HUES64 (cell line): Measurements from ENCODE around the gene IL18.

Source experiments
- H3K27ac ChIP-seq: 2 replicates; pipeline ENCODE4 v1.7.0; 2013; ENCODE audit warnings: low read depth, low read length, inconsistent platforms
- H3K27me3 ChIP-seq: 2 replicates; pipeline ENCODE4 v1.6.1; 2013; ENCODE audit warnings: mild to moderate bottlenecking, low read length; ENCODE audit not compliant: insufficient read depth
- H3K36me3 ChIP-seq: 2 replicates; pipeline ENCODE4 v1.6.1; 2013; ENCODE audit warnings: mild to moderate bottlenecking, low read length; ENCODE audit not compliant: insufficient read depth
- H3K4me1 ChIP-seq: 2 replicates; pipeline ENCODE4 v1.6.1; 2013; ENCODE audit warnings: mild to moderate bottlenecking, low read length, moderate library complexity; ENCODE audit not compliant: insufficient read depth
- H3K4me3 ChIP-seq: 2 replicates; pipeline ENCODE4 v1.5.1; 2013; ENCODE audit warnings: mild to moderate bottlenecking, low read length, moderate library complexity
- H3K9ac ChIP-seq: 2 replicates; pipeline ENCODE4 v1.6.1; 2013; ENCODE audit warnings: mild to moderate bottlenecking, low read depth, low read length
- H3K9me3 ChIP-seq: 2 replicates; pipeline ENCODE4 v1.6.1; 2013; ENCODE audit warnings: low read depth, low read length; ENCODE audit not compliant: insufficient read depth
- WGBS: fragments of 150-250, 120-280 bp; methylation state at CpG from one replicate; pipeline ENCODE4 v1.1.7; 2013; ENCODE audit warnings: missing lambda C conversion rate; 5-methylcytosine and 5-hydroxymethylcytosine counted together

Gene IL18

GRCh38 chr11:112156153-112156955 lies 7.5 kb downstream of the IL18 start:
- H3K4me1 ChIP-seq, result no peaks in the 10 kb centered on the region
- no peaks in the 10 kb centered on the region for H3K27me3 ChIP-seq
- WGBS, result 97% methylated on average over 4 of the region's 5 CpGs
- no peaks in the 10 kb centered on the region for H3K9me3 ChIP-seq
- H3K9ac ChIP-seq, result no peak overlapping the region
- no peak overlapping the region for H3K4me3 ChIP-seq
- no peak overlapping the region for H3K27ac ChIP-seq
- no peaks in the 10 kb centered on the region for H3K36me3 ChIP-seq

GRCh38 chr11:112150517-112150916 lies 13.4 kb downstream of the IL18 start:
- no peaks in the 10 kb centered on the region for H3K4me1 ChIP-seq
- no peaks in the 10 kb centered on the region for H3K27me3 ChIP-seq
- H3K4me3 ChIP-seq, result no peak overlapping the region
- 88% methylated on average over 5 of the region's 5 CpGs for WGBS
- H3K9me3 ChIP-seq, result no peaks in the 10 kb centered on the region
- H3K36me3 ChIP-seq, result no peaks in the 10 kb centered on the region
- H3K9ac ChIP-seq, result no peak overlapping the region
- H3K27ac ChIP-seq, result no peak overlapping the region

GRCh38 chr11:112143597-112143996 lies 20.3 kb downstream of the IL18 start:
- WGBS, result 96% methylated on average over 3 of the region's 3 CpGs
- no peaks in the 10 kb centered on the region for H3K4me1 ChIP-seq
- H3K36me3 ChIP-seq, result no peaks in the 10 kb centered on the region
- no peak overlapping the region for H3K27ac ChIP-seq
- H3K4me3 ChIP-seq, result no peak overlapping the region
- H3K9ac ChIP-seq, result no peak overlapping the region
- H3K9me3 ChIP-seq, result no peaks in the 10 kb centered on the region; the same call in 1 of the 2 replicates
- H3K27me3 ChIP-seq, result no peaks in the 10 kb centered on the region

GRCh38 chr11:112134473-112134872 lies 29.4 kb downstream of the IL18 start:
- no peaks in the 10 kb centered on the region for H3K4me1 ChIP-seq
- no peaks in the 10 kb centered on the region for H3K9me3 ChIP-seq
- H3K27me3 ChIP-seq, result no peaks in the 10 kb centered on the region
- no peaks in the 10 kb centered on the region for H3K36me3 ChIP-seq
- no peak overlapping the region for H3K9ac ChIP-seq
- WGBS, result 94% methylated on average over 2 of the region's 4 CpGs
- no peak overlapping the region for H3K4me3 ChIP-seq
- no peak overlapping the region for H3K27ac ChIP-seq

- no peaks in the 10 kb centered on the region for H3K4me1 ChIP-seq
- no peak overlapping the region for H3K9ac ChIP-seq
- H3K36me3 ChIP-seq, result no peaks in the 10 kb centered on the region
- H3K27me3 ChIP-seq, result no peaks in the 10 kb centered on the region
- 75% methylated on average over 2 of the region's 2 CpGs for WGBS
- H3K9me3 ChIP-seq, result no peaks in the 10 kb centered on the region
- H3K27ac ChIP-seq, result no peak overlapping the region
- no peak overlapping the region for H3K4me3 ChIP-seq
Observed at GRCh38 chr11:112132737-112133136, 31.2 kb downstream of the IL18 start.

- Histone ChIP-seq H3K9me3 (no peaks in the 10 kb centered on the region), H3K9ac (no peak overlapping the region), H3K36me3 (no peaks in the 10 kb centered on the region), H3K27me3 (no peaks in the 10 kb centered on the region), H3K4me3 (no peak overlapping the region), H3K4me1 (no peaks in the 10 kb centered on the region), H3K27ac (no peak overlapping the region)
- 90% methylated on average over 5 of the region's 5 CpGs for WGBS
Observed at GRCh38 chr11:112129656-112130055, 34.2 kb downstream of the IL18 start.

GRCh38 chr11:112128483-112129121 lies 35.3 kb downstream of the IL18 start:
- no peak overlapping the region for H3K27ac ChIP-seq
- H3K4me1 ChIP-seq, result no peaks in the 10 kb centered on the region
- H3K4me3 ChIP-seq, result no peak overlapping the region
- WGBS, result 86% methylated on average over 3 of the region's 3 CpGs
- no peaks in the 10 kb centered on the region for H3K9me3 ChIP-seq
- no peaks in the 10 kb centered on the region for H3K27me3 ChIP-seq
- no peak overlapping the region for H3K9ac ChIP-seq
- H3K36me3 ChIP-seq, result no peaks in the 10 kb centered on the region

GRCh38 chr11:112127056-112127455 lies 36.8 kb downstream of the IL18 start:
- no peaks in the 10 kb centered on the region for H3K36me3 ChIP-seq
- H3K9ac ChIP-seq, result no peak overlapping the region
- H3K4me1 ChIP-seq, result no peaks in the 10 kb centered on the region
- H3K9me3 ChIP-seq, result no peaks in the 10 kb centered on the region
- no peaks in the 10 kb centered on the region for H3K27me3 ChIP-seq
- H3K27ac ChIP-seq, result no peak overlapping the region
- WGBS, result 94% methylated on average over 2 of the region's 2 CpGs
- H3K4me3 ChIP-seq, result no peak overlapping the region

- Histone ChIP-seq H3K9me3 (no peaks in the 10 kb centered on the region), H3K36me3 (no peaks in the 10 kb centered on the region), H3K4me3 (no peak overlapping the region), H3K4me1 (no peaks in the 10 kb centered on the region), H3K9ac (no peak overlapping the region), H3K27ac (no peak overlapping the region), H3K27me3 (no peaks in the 10 kb centered on the region)
- 93% methylated on average over 4 of the region's 4 CpGs for WGBS
Observed at GRCh38 chr11:112123129-112123528, 40.8 kb downstream of the IL18 start.

- H3K9me3 ChIP-seq, result no peaks in the 10 kb centered on the region
- no peak overlapping the region for H3K9ac ChIP-seq
- WGBS, result 93% methylated on average over 5 of the region's 5 CpGs
- H3K27ac ChIP-seq, result no peak overlapping the region
- no peak overlapping the region for H3K4me3 ChIP-seq
- H3K36me3 ChIP-seq, result no peaks in the 10 kb centered on the region
- no peaks in the 10 kb centered on the region for H3K27me3 ChIP-seq
- H3K4me1 ChIP-seq, result no peaks in the 10 kb centered on the region
Observed at GRCh38 chr11:112121981-112122615, 41.8 kb downstream of the IL18 start.

- no peaks in the 10 kb centered on the region for H3K27me3 ChIP-seq
- no peak overlapping the region for H3K27ac ChIP-seq
- H3K36me3 ChIP-seq, result no peaks in the 10 kb centered on the region
- no peaks in the 10 kb centered on the region for H3K9me3 ChIP-seq
- no peak overlapping the region for H3K4me3 ChIP-seq
- H3K4me1 ChIP-seq, result no peaks in the 10 kb centered on the region
- no peak overlapping the region for H3K9ac ChIP-seq
- 79% methylated on average over 1 of the region's 2 CpGs for WGBS
Observed at GRCh38 chr11:112118176-112118575, 45.7 kb downstream of the IL18 start.
